HEK293 (cell line): Measurements from ENCODE around the gene THUMPD3.
A peak's percentile ranks its signal among the peaks of the same experiment; 100 is the strongest.

Experiments used
- GLIS1 ChIP-seq: fragments of 450-650 bp; formaldehyde crosslinking; IDR thresholded peaks from 2 replicates; pipeline ENCODE4 v1.5.1; 2016; ENCODE audit warnings: missing biosample characterization, missing genetic modification characterization
- IKZF3 ChIP-seq: fragments of 450-650 bp; IDR thresholded peaks from 2 replicates; pipeline ENCODE4 v1.5.0; 2018; ENCODE audit warnings: missing biosample characterization, mild to moderate bottlenecking, missing genetic modification characterization, moderate library complexity
- SCRT1 ChIP-seq: fragments of 450-650 bp; formaldehyde crosslinking; IDR thresholded peaks from 2 replicates; pipeline ENCODE4 v1.5.1; 2016; ENCODE audit warnings: missing biosample characterization, missing genetic modification characterization, borderline replicate concordance
- SP7 ChIP-seq: fragments of 450-650 bp; formaldehyde crosslinking; IDR thresholded peaks from 2 replicates; pipeline ENCODE4 v1.5.1; 2016; ENCODE audit warnings: missing biosample characterization, missing genetic modification characterization
- ZBTB21 ChIP-seq: fragments of 450-650 bp; formaldehyde crosslinking; IDR thresholded peaks from 2 replicates; pipeline ENCODE4 v1.5.1; 2017; ENCODE audit warnings: missing biosample characterization, missing genetic modification characterization
- ZEB2 ChIP-seq: fragments of 450-650 bp; formaldehyde crosslinking; IDR thresholded peaks from 2 replicates; pipeline ENCODE4 v1.5.1; 2016; ENCODE audit warnings: missing biosample characterization, missing genetic modification characterization
- ZIC2 ChIP-seq: fragments of 450-650 bp; formaldehyde crosslinking; IDR thresholded peaks from 2 replicates; pipeline ENCODE4 v1.5.1; 2016; ENCODE audit warnings: missing biosample characterization, missing genetic modification characterization
- ZNF10 ChIP-seq: fragments of 450-650 bp; formaldehyde crosslinking; IDR thresholded peaks from 2 replicates; pipeline ENCODE4 v1.5.1; 2017; ENCODE audit warnings: missing biosample characterization, missing genetic modification characterization
- ZNF24 ChIP-seq: fragments of 450-650 bp; formaldehyde crosslinking; IDR thresholded peaks from 2 replicates; pipeline ENCODE4 v1.5.1; 2016; ENCODE audit warnings: missing biosample characterization, missing genetic modification characterization
- ZNF274 ChIP-seq, 2 experiments: fragments of 200-500 bp in 1 of 2; fragments of 450-650 bp in 1 of 2; sonication (Bioruptor generic) in 1 of 2; formaldehyde crosslinking in 1 of 2; IDR thresholded peaks; 2 replicates each; pipeline versions ENCODE4 v1.5.1 to v1.6.1; 2014 to 2016; ENCODE audit warnings: borderline replicate concordance in 1 of 2, inconsistent platforms in 1 of 2, low read length in 1 of 2, missing biosample characterization in 1 of 2, missing genetic modification characterization in 1 of 2
- ZNF366 ChIP-seq: fragments of 450-650 bp; formaldehyde crosslinking; conservative IDR thresholded peaks from 2 replicates; pipeline ENCODE4 v1.5.1; 2016; ENCODE audit warnings: missing biosample characterization, missing genetic modification characterization
- ZNF660 ChIP-seq: fragments of 450-650 bp; IDR thresholded peaks from 2 replicates; pipeline ENCODE4 v1.5.1; 2018; ENCODE audit warnings: missing biosample characterization, mild to moderate bottlenecking, missing genetic modification characterization
- ZXDB ChIP-seq: fragments of 450-650 bp; formaldehyde crosslinking; IDR thresholded peaks from 2 replicates; pipeline ENCODE4 v1.5.1; 2016; ENCODE audit warnings: missing biosample characterization, missing genetic modification characterization
- TF ChIP-seq, protein P1 (sequence below): fragments of 450-650 bp; formaldehyde crosslinking; IDR thresholded peaks from 2 replicates; pipeline ENCODE4 v1.5.1; 2017; ENCODE audit warnings: missing biosample characterization, missing genetic modification characterization
- TF ChIP-seq, protein P2 (sequence below): fragments of 450-650 bp; formaldehyde crosslinking; IDR thresholded peaks from 2 replicates; pipeline ENCODE4 v1.5.1; 2016; ENCODE audit warnings: missing biosample characterization, missing genetic modification characterization
- TF ChIP-seq, protein P3 (sequence below): fragments of 450-650 bp; formaldehyde crosslinking; IDR thresholded peaks from 2 replicates; pipeline ENCODE4 v1.5.1; 2017; ENCODE audit warnings: missing biosample characterization, missing genetic modification characterization
- TF ChIP-seq, protein P4 (sequence below): fragments of 450-650 bp; formaldehyde crosslinking; IDR thresholded peaks from 2 replicates; pipeline ENCODE4 v1.5.1; 2016; ENCODE audit warnings: missing biosample characterization, missing genetic modification characterization
- TF ChIP-seq, protein P5 (sequence below): fragments of 450-650 bp; formaldehyde crosslinking; IDR thresholded peaks from 2 replicates; pipeline ENCODE4 v1.5.1; 2016; ENCODE audit warnings: missing biosample characterization, missing genetic modification characterization, low read depth
- TF ChIP-seq, protein P6 (sequence below): fragments of 450-650 bp; formaldehyde crosslinking; IDR thresholded peaks from 2 replicates; pipeline ENCODE4 v1.5.1; 2017; ENCODE audit warnings: missing biosample characterization, mild to moderate bottlenecking, missing genetic modification characterization, moderate library complexity

The THUMPD3 gene

DNA sequence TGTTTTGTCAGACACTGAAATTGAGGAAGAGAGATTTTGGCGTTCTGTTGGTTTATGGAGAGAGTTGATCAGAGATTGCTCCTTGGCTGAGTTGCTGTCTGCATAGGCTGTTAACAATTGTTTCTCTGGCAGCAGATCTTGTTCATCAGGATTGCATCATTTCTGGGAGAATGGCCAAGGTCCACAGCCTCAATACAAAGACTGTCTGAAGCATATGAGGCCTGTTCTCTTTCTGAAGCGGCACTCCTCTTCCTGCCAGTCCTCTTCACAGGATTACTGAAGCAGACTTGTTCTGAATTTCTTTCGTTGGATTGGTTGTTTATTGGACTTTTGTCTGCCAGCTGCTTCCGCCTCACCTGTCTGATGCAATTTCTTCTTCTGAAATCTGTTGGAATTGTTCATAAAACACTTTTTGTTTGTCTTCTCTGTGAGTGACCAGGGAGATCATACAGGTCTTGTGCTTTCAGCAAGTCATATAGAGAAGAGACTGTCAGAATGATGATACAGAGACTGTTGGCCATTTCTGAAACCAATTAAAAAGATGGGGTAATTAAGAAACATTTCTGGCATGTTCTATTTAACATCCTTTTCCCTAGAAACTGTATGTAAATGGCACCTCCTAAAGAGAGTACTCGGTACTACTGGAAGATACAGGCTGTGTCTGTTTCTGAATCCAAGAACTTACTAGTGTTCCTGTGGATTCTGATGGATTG is 60.0 kb downstream of the THUMPD3 start (continued):
- TF ChIP-seq IKZF3 (tag by site-specific recombination) = peak; percentile 83
- peak; percentile 49; the same call in 1 of the 2 replicates for TF ChIP-seq ZNF24
- TF ChIP-seq SP7 = peak; percentile 66
- TF ChIP-seq ZIC2 (tag by site-specific recombination) = no peak
- no peak for TF ChIP-seq GLIS1
- TF ChIP-seq, protein P1, sequence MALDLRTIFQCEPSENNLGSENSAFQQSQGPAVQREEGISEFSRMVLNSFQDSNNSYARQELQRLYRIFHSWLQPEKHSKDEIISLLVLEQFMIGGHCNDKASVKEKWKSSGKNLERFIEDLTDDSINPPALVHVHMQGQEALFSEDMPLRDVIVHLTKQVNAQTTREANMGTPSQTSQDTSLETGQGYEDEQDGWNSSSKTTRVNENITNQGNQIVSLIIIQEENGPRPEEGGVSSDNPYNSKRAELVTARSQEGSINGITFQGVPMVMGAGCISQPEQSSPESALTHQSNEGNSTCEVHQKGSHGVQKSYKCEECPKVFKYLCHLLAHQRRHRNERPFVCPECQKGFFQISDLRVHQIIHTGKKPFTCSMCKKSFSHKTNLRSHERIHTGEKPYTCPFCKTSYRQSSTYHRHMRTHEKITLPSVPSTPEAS (tag by site-specific recombination) = peak; percentile 45
- TF ChIP-seq ZEB2 = peak; percentile 91
- peak; percentile 55 for TF ChIP-seq ZXDB (tag by site-specific recombination)
- TF ChIP-seq ZNF660 (tag by site-specific recombination) = peak; percentile 94
- TF ChIP-seq, protein P2, sequence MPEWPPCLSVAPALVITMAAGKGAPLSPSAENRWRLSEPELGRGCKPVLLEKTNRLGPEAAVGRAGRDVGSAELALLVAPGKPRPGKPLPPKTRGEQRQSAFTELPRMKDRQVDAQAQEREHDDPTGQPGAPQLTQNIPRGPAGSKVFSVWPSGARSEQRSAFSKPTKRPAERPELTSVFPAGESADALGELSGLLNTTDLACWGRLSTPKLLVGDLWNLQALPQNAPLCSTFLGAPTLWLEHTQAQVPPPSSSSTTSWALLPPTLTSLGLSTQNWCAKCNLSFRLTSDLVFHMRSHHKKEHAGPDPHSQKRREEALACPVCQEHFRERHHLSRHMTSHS = no peak
- TF ChIP-seq, protein P3, sequence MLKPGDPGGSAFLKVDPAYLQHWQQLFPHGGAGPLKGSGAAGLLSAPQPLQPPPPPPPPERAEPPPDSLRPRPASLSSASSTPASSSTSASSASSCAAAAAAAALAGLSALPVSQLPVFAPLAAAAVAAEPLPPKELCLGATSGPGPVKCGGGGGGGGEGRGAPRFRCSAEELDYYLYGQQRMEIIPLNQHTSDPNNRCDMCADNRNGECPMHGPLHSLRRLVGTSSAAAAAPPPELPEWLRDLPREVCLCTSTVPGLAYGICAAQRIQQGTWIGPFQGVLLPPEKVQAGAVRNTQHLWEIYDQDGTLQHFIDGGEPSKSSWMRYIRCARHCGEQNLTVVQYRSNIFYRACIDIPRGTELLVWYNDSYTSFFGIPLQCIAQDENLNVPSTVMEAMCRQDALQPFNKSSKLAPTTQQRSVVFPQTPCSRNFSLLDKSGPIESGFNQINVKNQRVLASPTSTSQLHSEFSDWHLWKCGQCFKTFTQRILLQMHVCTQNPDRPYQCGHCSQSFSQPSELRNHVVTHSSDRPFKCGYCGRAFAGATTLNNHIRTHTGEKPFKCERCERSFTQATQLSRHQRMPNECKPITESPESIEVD (tag by site-specific recombination) = peak; percentile 63
- TF ChIP-seq, protein P4, sequence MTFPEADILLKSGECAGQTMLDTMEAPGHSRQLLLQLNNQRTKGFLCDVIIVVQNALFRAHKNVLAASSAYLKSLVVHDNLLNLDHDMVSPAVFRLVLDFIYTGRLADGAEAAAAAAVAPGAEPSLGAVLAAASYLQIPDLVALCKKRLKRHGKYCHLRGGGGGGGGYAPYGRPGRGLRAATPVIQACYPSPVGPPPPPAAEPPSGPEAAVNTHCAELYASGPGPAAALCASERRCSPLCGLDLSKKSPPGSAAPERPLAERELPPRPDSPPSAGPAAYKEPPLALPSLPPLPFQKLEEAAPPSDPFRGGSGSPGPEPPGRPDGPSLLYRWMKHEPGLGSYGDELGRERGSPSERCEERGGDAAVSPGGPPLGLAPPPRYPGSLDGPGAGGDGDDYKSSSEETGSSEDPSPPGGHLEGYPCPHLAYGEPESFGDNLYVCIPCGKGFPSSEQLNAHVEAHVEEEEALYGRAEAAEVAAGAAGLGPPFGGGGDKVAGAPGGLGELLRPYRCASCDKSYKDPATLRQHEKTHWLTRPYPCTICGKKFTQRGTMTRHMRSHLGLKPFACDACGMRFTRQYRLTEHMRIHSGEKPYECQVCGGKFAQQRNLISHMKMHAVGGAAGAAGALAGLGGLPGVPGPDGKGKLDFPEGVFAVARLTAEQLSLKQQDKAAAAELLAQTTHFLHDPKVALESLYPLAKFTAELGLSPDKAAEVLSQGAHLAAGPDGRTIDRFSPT (tag by site-specific recombination) = no peak
- peak; percentile 19; the same call in 1 of the 2 replicates for TF ChIP-seq SCRT1 (tag by site-specific recombination)
- no peak for TF ChIP-seq ZNF274 (IDR thresholded peaks at IDR 0.05; ENCODE audit: low read length)
- TF ChIP-seq ZNF274 (tag by site-specific recombination; IDR thresholded peaks at IDR 0.05; ENCODE audit: borderline replicate concordance) = no peak
- TF ChIP-seq ZBTB21 (tag by site-specific recombination) = 0 out of 2 replicates have a peak, but pooled peaks have one; percentile 17
- TF ChIP-seq ZNF366 (tag by site-specific recombination) = peak; percentile 75
- TF ChIP-seq, protein P5, sequence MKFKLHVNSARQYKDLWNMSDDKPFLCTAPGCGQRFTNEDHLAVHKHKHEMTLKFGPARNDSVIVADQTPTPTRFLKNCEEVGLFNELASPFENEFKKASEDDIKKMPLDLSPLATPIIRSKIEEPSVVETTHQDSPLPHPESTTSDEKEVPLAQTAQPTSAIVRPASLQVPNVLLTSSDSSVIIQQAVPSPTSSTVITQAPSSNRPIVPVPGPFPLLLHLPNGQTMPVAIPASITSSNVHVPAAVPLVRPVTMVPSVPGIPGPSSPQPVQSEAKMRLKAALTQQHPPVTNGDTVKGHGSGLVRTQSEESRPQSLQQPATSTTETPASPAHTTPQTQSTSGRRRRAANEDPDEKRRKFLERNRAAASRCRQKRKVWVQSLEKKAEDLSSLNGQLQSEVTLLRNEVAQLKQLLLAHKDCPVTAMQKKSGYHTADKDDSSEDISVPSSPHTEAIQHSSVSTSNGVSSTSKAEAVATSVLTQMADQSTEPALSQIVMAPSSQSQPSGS (tag by site-specific recombination) = peak; percentile 74; the same call in 1 of the 2 replicates
- TF ChIP-seq ZNF10 = peak; percentile 18; the same call in 1 of the 2 replicates
- TF ChIP-seq, protein P6, sequence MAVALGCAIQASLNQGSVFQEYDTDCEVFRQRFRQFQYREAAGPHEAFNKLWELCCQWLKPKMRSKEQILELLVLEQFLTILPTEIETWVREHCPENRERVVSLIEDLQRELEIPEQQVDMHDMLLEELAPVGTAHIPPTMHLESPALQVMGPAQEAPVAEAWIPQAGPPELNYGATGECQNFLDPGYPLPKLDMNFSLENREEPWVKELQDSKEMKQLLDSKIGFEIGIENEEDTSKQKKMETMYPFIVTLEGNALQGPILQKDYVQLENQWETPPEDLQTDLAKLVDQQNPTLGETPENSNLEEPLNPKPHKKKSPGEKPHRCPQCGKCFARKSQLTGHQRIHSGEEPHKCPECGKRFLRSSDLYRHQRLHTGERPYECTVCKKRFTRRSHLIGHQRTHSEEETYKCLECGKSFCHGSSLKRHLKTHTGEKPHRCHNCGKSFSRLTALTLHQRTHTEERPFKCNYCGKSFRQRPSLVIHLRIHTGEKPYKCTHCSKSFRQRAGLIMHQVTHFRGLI (tag by site-specific recombination) = no peak
